DND-41 (cell line): ENCODE data around the gene COL8A2.

Source experiments
- EZH2 ChIP-seq: IDR thresholded peaks from 3 replicates; pipeline ENCODE4 v1.6.1; 2012; ENCODE audit warnings: borderline replicate concordance, low read depth, mild to moderate bottlenecking, moderate library complexity, low read length, inconsistent platforms; ENCODE audit not compliant: severe bottlenecking
- TF ChIP-seq, protein P1 (sequence below): IDR thresholded peaks from 2 replicates; pipeline ENCODE4 v1.5.1; 2012; ENCODE audit warnings: borderline replicate concordance, low read length, moderate library complexity, mild to moderate bottlenecking; ENCODE audit not compliant: poor library complexity, severe bottlenecking; ENCODE audit errors: extremely low read depth

- TF ChIP-seq, protein P1, sequence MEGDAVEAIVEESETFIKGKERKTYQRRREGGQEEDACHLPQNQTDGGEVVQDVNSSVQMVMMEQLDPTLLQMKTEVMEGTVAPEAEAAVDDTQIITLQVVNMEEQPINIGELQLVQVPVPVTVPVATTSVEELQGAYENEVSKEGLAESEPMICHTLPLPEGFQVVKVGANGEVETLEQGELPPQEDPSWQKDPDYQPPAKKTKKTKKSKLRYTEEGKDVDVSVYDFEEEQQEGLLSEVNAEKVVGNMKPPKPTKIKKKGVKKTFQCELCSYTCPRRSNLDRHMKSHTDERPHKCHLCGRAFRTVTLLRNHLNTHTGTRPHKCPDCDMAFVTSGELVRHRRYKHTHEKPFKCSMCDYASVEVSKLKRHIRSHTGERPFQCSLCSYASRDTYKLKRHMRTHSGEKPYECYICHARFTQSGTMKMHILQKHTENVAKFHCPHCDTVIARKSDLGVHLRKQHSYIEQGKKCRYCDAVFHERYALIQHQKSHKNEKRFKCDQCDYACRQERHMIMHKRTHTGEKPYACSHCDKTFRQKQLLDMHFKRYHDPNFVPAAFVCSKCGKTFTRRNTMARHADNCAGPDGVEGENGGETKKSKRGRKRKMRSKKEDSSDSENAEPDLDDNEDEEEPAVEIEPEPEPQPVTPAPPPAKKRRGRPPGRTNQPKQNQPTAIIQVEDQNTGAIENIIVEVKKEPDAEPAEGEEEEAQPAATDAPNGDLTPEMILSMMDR: no peak
- no peak for TF ChIP-seq EZH2
Observed at GRCh38 chr1:36154335-36154734, 29.3 kb upstream of the COL8A2 start.
